ENCODE measurements around the gene HIC2.
"Not testable (repeated sequence)": the region's sequence is repeated elsewhere in the genome, so short reads cannot be mapped to it uniquely, and the experiment has no call there.

HIC2 gene

GRCh38 chr22:21417227-21417746, at the start of gene HIC2:
Gene HIC2 (plus strand): TSS chr22:21417371. CDS start chr22:21442832, 25,461 bp downstream.
- not testable (repeated sequence) for DNase-seq

GRCh38 chr22:21368603-21369310, 48.4 kb upstream of the HIC2 start:
- DNase-seq = not testable (repeated sequence)

- DNase-seq = not testable (repeated sequence)
These were observed 41.3 kb upstream of the HIC2 start for GRCh38 chr22:21375880-21376279.

- DNase-seq = not testable (repeated sequence)
These were observed 33.3 kb upstream of the HIC2 start, which contains the start of gene RIMBP3B for GRCh38 chr22:21383701-21384467. Gene RIMBP3B (plus strand): TSS chr22:21383751. CDS start chr22:21383859, 108 bp downstream.

GRCh38 chr22:21384468-21385357, 32.5 kb upstream of the HIC2 start:
- not testable (repeated sequence) for DNase-seq

- DNase-seq = not testable (repeated sequence)
These were observed 27.7 kb upstream of the HIC2 start for GRCh38 chr22:21389480-21389879.

GRCh38 chr22:21390013-21390412, 27.2 kb upstream of the HIC2 start:
- not testable (repeated sequence) for DNase-seq

- DNase-seq = not testable (repeated sequence)
These were observed 22.6 kb upstream of the HIC2 start for GRCh38 chr22:21394613-21395012.

GRCh38 chr22:21401197-21401969, 15.8 kb upstream of the HIC2 start:
- DNase-seq = not testable (repeated sequence)

GRCh38 chr22:21402763-21403314, 14.3 kb upstream of the HIC2 start:
- not testable (repeated sequence) for DNase-seq

- DNase-seq = not testable (repeated sequence)
These were observed 10.0 kb upstream of the HIC2 start for GRCh38 chr22:21407139-21407538.

GRCh38 chr22:21407792-21408191, 9.4 kb upstream of the HIC2 start:
- DNase-seq = not testable (repeated sequence)

GRCh38 chr22:21416375-21416774, 796 bp upstream of the HIC2 start:
- not testable (repeated sequence) for DNase-seq

- DNase-seq = not testable (repeated sequence)
These were observed 682 bp downstream of the HIC2 start for GRCh38 chr22:21417853-21418252.

GRCh38 chr22:21418974-21419638, 1.9 kb downstream of the HIC2 start:
- DNase-seq = not testable (repeated sequence)

GRCh38 chr22:21420180-21420763, 3.1 kb downstream of the HIC2 start:
- not testable (repeated sequence) for DNase-seq

- not testable (repeated sequence) for DNase-seq
These were observed 7.0 kb downstream of the HIC2 start for GRCh38 chr22:21424084-21424709.

- not testable (repeated sequence) for DNase-seq
These were observed 17.4 kb downstream of the HIC2 start for GRCh38 chr22:21434378-21435233.

Data from NCI-H1417 treated with DMSO at 0.1 percent for 48 hours (cell line).